A549 (cell line): Measurements from ENCODE around the gene PLD3. TPM values are rescaled to one million over a fixed set of nuclear protein-coding genes. Genes with fewer than 3 reads are reported as not detected.

ENCODE experiments used
- ATAC-seq, 2 experiments: fragments of 200-7000 bp in 1 of 2; fragments of >200 bp in 1 of 2; cut with Nextera tagmentation in 1 of 2; cut with Tn5 transposase in 1 of 2; 3 replicates each; pipeline versions ENCODE4 v1.8.0 to v1.9.1; 2018 to 2020; ENCODE audit warnings: mild to moderate bottlenecking in 1 of 2, moderate library complexity in 1 of 2
- CTCF ChIA-PET: fragments of 300-600 bp; sonication (Branson Sonifier 250); formaldehyde crosslinking; extraction: SDS; loops from one replicate; lab custom pipeline; 2021; ENCODE audit warnings: antibody characterized with exemption, inconsistent platforms; lab: Yijun Ruan, JAX
- POLR2A ChIA-PET: fragments of 350-600 bp; formaldehyde crosslinking; extraction: SDS; loops from one replicate; lab custom pipeline; 2021; ENCODE audit warnings: antibody characterized with exemption, inconsistent platforms; lab: Yijun Ruan, JAX
- DNase-seq, 2 experiments: peaks; one replicate each; pipeline versions ENCODE4 v3.0.0 to v3.0.0-alpha.2; 2011 to 2016; ENCODE audit warnings: low read depth in 1 of 2, low spot score in 1 of 2
- FAIRE-seq: peaks from 2 replicates; lab custom pipeline; 2011; peaks lifted over from hg19 to GRCh38; lab: Jason Lieb, UNC
- H3K27ac ChIP-seq, 2 experiments: fragments of >200 bp; sonication (Bioruptor Twin); formaldehyde crosslinking; 3 replicates each; pipeline ENCODE4 v1.5.1; 2016 to 2017
- H3K4me1 ChIP-seq: fragments of >200 bp; sonication (Bioruptor Twin); formaldehyde crosslinking; 3 replicates; pipeline ENCODE4 v1.6.1; 2016
- H3K4me2 ChIP-seq: fragments of >200 bp; sonication (Bioruptor Twin); formaldehyde crosslinking; 3 replicates; pipeline ENCODE4 v1.6.1; 2016
- H3K4me3 ChIP-seq: fragments of >200 bp; sonication (Bioruptor Twin); formaldehyde crosslinking; 3 replicates; pipeline ENCODE4 v1.5.1; 2016
- H3K9me3 ChIP-seq: fragments of >200 bp; sonication (Bioruptor Twin); formaldehyde crosslinking; 3 replicates; pipeline ENCODE4 v1.6.1; 2016
- BCL3 ChIP-seq: fragments of >200 bp; sonication (Bioruptor Twin); formaldehyde crosslinking; IDR thresholded peaks from 3 replicates; pipeline ENCODE4 v1.6.1; 2016
- CHD2 ChIP-seq: fragments of 150-350 bp; IDR thresholded peaks from 2 replicates; pipeline ENCODE4 v1.6.1; 2014; ENCODE audit warnings: low read length; ENCODE audit not compliant: partially characterized antibody
- FOXS1 ChIP-seq: fragments of 250-450 bp; sonication (Bioruptor Pico); IDR thresholded peaks from 2 replicates; pipeline ENCODE4 v1.5.0; 2020; ENCODE audit warnings: mild to moderate bottlenecking, moderate library complexity
- HDAC2 ChIP-seq: fragments of 200-600 bp; sonication (generic); IDR thresholded peaks from 2 replicates; pipeline ENCODE4 v1.6.1; 2016
- HEYL ChIP-seq: fragments of 250-450 bp; sonication (Bioruptor Pico); IDR thresholded peaks from 2 replicates; pipeline ENCODE4 v1.8.0; 2021; ENCODE audit warnings: mild to moderate bottlenecking, moderate library complexity
- HOXA7 ChIP-seq: fragments of 250-450 bp; sonication (Bioruptor Pico); IDR thresholded peaks from 2 replicates; pipeline ENCODE4 v1.5.0; 2020; ENCODE audit warnings: mild to moderate bottlenecking, moderate library complexity
- KDM1A ChIP-seq: fragments of 200-600 bp; sonication (generic); IDR thresholded peaks from 2 replicates; pipeline ENCODE4 v1.6.1; 2016; ENCODE audit warnings: low read depth, mild to moderate bottlenecking
- MAFK ChIP-seq: fragments of 450-650 bp; IDR thresholded peaks from 2 replicates; pipeline ENCODE4 v1.6.1; 2014; ENCODE audit not compliant: partially characterized antibody
- MAZ ChIP-seq: fragments of 150-350 bp; IDR thresholded peaks from 2 replicates; pipeline ENCODE4 v1.6.1; 2014; ENCODE audit warnings: antibody characterized with exemption, low read depth, low read length, borderline replicate concordance
- MYC ChIP-seq: IDR thresholded peaks from 2 replicates; pipeline ENCODE4 v1.6.1; 2012; ENCODE audit warnings: mild to moderate bottlenecking, inconsistent platforms, low read length, improper control_type of control experiment, borderline replicate concordance
- NFE2L2 ChIP-seq: fragments of 150-350 bp; conservative IDR thresholded peaks from 2 replicates; pipeline ENCODE4 v1.6.1; 2014; ENCODE audit warnings: low read length
- NPAS2 ChIP-seq: fragments of 250-450 bp; sonication (Bioruptor Pico); IDR thresholded peaks from 2 replicates; pipeline ENCODE4 v1.8.0; 2022; ENCODE audit warnings: mild to moderate bottlenecking, moderate library complexity, borderline replicate concordance
- PHF8 ChIP-seq: fragments of 200-600 bp; sonication (generic); IDR thresholded peaks from 2 replicates; pipeline ENCODE4 v1.6.1; 2016; ENCODE audit warnings: low read depth, mild to moderate bottlenecking, antibody characterized with exemption, moderate library complexity, borderline replicate concordance
- POLR2AphosphoS2 ChIP-seq: conservative IDR thresholded peaks from 2 replicates; pipeline ENCODE4 v1.6.1; 2012; ENCODE audit warnings: low read length, improper control_type of control experiment, inconsistent platforms
- RAD21 ChIP-seq, 2 experiments: fragments of >200 bp in 1 of 2; sonication (Bioruptor Twin) in 1 of 2; formaldehyde crosslinking in 1 of 2; IDR thresholded peaks in 1 of 2; conservative IDR thresholded peaks in 1 of 2; 2 replicates in 1 of 2; 3 replicates in 1 of 2; pipeline ENCODE4 v1.6.1; 2012 to 2018; ENCODE audit warnings: inconsistent platforms in 1 of 2
- RCOR1 ChIP-seq: fragments of 150-350 bp; IDR thresholded peaks from 2 replicates; pipeline ENCODE4 v1.6.1; 2014; ENCODE audit warnings: antibody characterized with exemption, low read length, low read depth
- REST ChIP-seq: fragments of 200-600 bp; sonication (generic); IDR thresholded peaks from 2 replicates; pipeline ENCODE4 v1.6.1; 2016; ENCODE audit warnings: antibody characterized with exemption, mild to moderate bottlenecking, moderate library complexity
- RFX5 ChIP-seq: fragments of 450-650 bp; IDR thresholded peaks from 2 replicates; pipeline ENCODE4 v1.7.1; 2014; ENCODE audit warnings: antibody characterized with exemption, mild to moderate bottlenecking, moderate library complexity
- SREBF2 ChIP-seq: fragments of 450-650 bp; IDR thresholded peaks from 2 replicates; pipeline ENCODE4 v1.6.1; 2014; ENCODE audit warnings: mild to moderate bottlenecking, moderate library complexity
- ZC3H11A ChIP-seq: fragments of 450-650 bp; IDR thresholded peaks from 2 replicates; pipeline ENCODE4 v1.6.1; 2014; ENCODE audit warnings: antibody characterized with exemption, mild to moderate bottlenecking
- ZFP36 ChIP-seq: fragments of 450-650 bp; IDR thresholded peaks from 2 replicates; pipeline ENCODE4 v1.6.1; 2014; ENCODE audit warnings: borderline replicate concordance; ENCODE audit not compliant: partially characterized antibody
- WGBS: methylation state at CpG from one replicate; pipeline ENCODE4 v1.1.6; 2017; ENCODE audit errors: missing lambda C conversion rate; 5-methylcytosine and 5-hydroxymethylcytosine counted together
- polyA plus RNA-seq, 4 experiments: library from polyadenylated mRNA; depleted of rRNA in 3 of 4; stranded (reverse); fragments of >200 nt; fragmentation: RNase III in 1 of 4; extraction: RNeasy Plus Mini Kit Qiagen cat#74134 plus additional on column Dnase treatment in 1 of 4; gene quantifications; 2 replicates in 3 of 4; 3 replicates in 1 of 4; pipeline ENCODE4 v1.2.3, GENCODE V29; 2011 to 2017
- TF ChIP-seq, protein P1 (sequence below): IDR thresholded peaks from 2 replicates; pipeline ENCODE4 v1.6.1; 2012

The PLD3 gene
- polyA plus RNA-seq, 2 of the 4 experiments (the other 2 are of a cell fraction): 265 to 290 TPM

DNA sequence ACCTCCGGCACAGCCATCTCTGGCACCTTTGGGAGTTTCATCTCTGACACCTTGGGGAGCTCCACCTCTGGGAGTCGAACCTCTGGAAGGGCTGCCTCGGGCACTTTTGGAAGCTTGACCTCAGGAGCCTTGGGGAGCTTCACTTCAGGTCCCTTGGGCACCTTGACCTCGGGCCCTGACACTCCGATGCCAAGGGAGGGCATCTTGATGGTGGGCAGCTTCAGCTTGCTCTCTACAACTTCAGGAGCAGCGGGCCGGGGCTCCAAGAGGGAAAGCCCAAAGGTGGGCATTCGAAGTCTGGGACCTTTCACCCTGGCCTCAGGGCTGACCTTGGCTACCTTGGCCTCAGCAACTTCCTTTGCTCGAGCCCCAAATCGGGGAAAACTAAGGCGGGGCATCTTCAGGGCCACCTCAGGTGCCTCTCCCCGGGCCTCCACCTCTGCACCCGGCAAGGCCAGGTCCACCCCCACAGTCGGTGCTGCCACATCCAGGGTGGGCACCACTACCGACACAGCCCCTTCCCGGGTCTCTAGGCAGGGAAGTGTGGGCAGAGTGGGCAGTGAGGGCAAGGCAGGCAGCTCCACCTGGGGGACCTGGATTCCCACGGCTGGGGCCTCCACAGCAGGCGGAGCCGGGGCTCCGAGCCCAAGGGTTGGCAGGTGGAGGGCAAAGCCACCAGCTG lies 48.5 kb downstream of the PLD3 start:
- TF ChIP-seq NPAS2 (CRISPR knock-in tag) (no peak), FOXS1 (CRISPR knock-in tag) (no peak), REST (no peak), HDAC2 (no peak), HEYL (CRISPR knock-in tag) (no peak), RCOR1 (no peak), KDM1A (no peak), PHF8 (no peak), MAZ (no peak), ZFP36 (no peak), MAFK (no peak), HOXA7 (no peak), POLR2AphosphoS2 (no peak)
- TF ChIP-seq, protein P1, sequence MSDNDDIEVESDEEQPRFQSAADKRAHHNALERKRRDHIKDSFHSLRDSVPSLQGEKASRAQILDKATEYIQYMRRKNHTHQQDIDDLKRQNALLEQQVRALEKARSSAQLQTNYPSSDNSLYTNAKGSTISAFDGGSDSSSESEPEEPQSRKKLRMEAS: no peak
- Histone ChIP-seq H3K27ac (no peak overlapping the region), H3K4me3 (no peak overlapping the region), H3K9me3 (no peaks in the 10 kb centered on the region), H3K4me1 (no peaks in the 10 kb centered on the region), H3K4me2 (no peak overlapping the region)
- WGBS: 66% methylated on average over 20 of the region's 20 CpGs
- DNase-seq: no peak
- ATAC-seq: no peak
- FAIRE-seq: no peak
- ChIA-PET CTCF (interaction anchor here (0.5 to 4.3 kb wide), 17 partner anchors 11 to 238 kb away, joined by 3 to 35 read pairs (median 4); partner anchors contain the start of genes PRX and SERTAD1), POLR2A (interaction anchor here (0.8 to 1.4 kb wide), 2 partner anchors 29 to 36 kb away, joined by 3 read pairs; partner anchors contain the start of gene SERTAD1)

GRCh38 chr19:40397568-40397906 lies 49.0 kb downstream of the PLD3 start:
- H3K4me3 ChIP-seq: no peak overlapping the region
- H3K27ac ChIP-seq: no peak overlapping the region
- no peak for DNase-seq
- no peaks in the 10 kb centered on the region for H3K4me1 ChIP-seq
- ChIA-PET POLR2A (no interaction called here), CTCF (interaction anchor here (0.9 to 4.3 kb wide), 8 partner anchors 14 to 237 kb away, joined by 3 to 35 read pairs (median 8); partner anchors contain the start of gene PRX)
- no peaks in the 10 kb centered on the region for H3K9me3 ChIP-seq
- WGBS: 87% methylated on average over 22 of the region's 22 CpGs
- FAIRE-seq: no peak
- H3K4me2 ChIP-seq: no peak overlapping the region
- TF ChIP-seq CHD2 (no peak), NFE2L2 (no peak), SREBF2 (no peak), HEYL (CRISPR knock-in tag) (no peak), MYC (no peak), ZC3H11A (no peak), RAD21 (conservative IDR thresholded peaks at IDR 0.05 in 1 of 2, IDR thresholded peaks at IDR 0.05 in 1 of 2) (no peak), BCL3 (no peak), RFX5 (no peak)
- no peak for ATAC-seq
